Vagina (tissue), 2 donors: ENCODE measurements around the gene MS4A13.

Source experiments
- CTCF ChIP-seq, 3 experiments: fragments of 450-650 bp in 2 of 3; fragments of 200-600 bp in 1 of 3; sonication (generic) in 1 of 3; IDR thresholded peaks; one replicate each; pipeline ENCODE4 v1.5.1; 2017 to 2019; ENCODE audit warnings: antibody characterized with exemption in 3 of 3, mild to moderate bottlenecking in 2 of 3, moderate library complexity in 2 of 3
- POLR2A ChIP-seq, 2 donors: fragments of 450-650 bp; IDR thresholded peaks; one replicate each; pipeline ENCODE4 v1.6.1; 2017; ENCODE audit warnings: antibody characterized with exemption in 2 of 2, mild to moderate bottlenecking in 2 of 2, moderate library complexity in 2 of 2
- POLR2AphosphoS5 ChIP-seq, 2 donors: sonication (generic); formaldehyde crosslinking; IDR thresholded peaks; one replicate each; pipeline ENCODE4 v1.9.0; 2017; ENCODE audit warnings: antibody characterized with exemption in 2 of 2, mild to moderate bottlenecking in 2 of 2, low read depth in 1 of 2; ENCODE audit not compliant: insufficient read depth in 1 of 2

DNA sequence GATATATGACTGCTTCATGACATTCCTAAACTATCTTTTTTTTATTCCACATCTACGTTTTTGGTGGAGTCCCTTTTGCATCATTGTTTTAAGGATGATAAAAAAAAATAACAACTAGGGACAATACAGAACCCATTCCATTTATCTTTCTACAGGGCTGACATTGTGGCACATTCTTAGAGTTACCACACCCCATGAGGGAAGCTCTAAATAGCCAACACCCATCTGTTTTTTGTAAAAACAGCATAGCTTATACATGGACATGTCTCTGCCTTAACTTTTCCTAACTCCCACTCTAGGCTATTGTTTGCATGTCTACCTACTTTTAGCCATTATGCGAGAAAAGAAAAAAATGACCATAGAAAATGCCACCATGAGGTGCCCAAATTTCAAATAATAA lies 46.4 kb upstream of the MS4A13 start:
- TF ChIP-seq POLR2A (IDR thresholded peaks at IDR 0.05), result no peak
- no peak for TF ChIP-seq POLR2AphosphoS5 (IDR thresholded peaks at IDR 0.05; ENCODE audit: insufficient read depth in 1 of 2, low read depth in 1 of 2)
- TF ChIP-seq CTCF (IDR thresholded peaks at IDR 0.05), result no peak
